NCI-H128 (cell line): ENCODE measurements around the gene SLC6A16.
"Not testable (repeated sequence)": the region's sequence is repeated elsewhere in the genome, so short reads cannot be mapped to it uniquely, and the experiment has no call there.

Source experiments
- DNase-seq: peaks from one replicate; lab custom pipeline; 2025; ENCODE audit not compliant: unreplicated experiment; lab: John Stamatoyannopoulos, UW

SLC6A16 gene

GRCh38 chr19:49331616-49332055 lies 6.6 kb upstream of the SLC6A16 start:
- DNase-seq, result no peak

DNA sequence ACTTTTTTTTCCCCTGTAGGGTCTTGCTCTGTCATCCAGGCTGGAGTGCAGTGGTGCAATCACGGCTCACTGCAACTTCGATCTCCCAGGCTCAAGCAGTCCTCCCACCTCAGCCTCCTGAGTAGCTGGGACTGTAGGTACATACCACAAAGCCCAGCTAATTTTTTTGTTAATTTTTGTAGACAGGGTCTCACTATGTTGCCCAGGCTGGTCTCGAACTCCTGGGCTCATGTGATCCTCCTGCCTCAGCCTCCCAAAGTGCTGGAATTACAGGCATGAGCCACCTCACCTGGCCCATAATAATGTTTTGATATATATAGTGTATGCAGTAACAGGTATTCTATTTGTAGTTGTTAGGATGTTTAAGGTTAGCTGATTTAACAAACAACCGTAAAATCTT lies 6.2 kb upstream of the SLC6A16 start:
- DNase-seq, result not testable (repeated sequence)

GRCh38 chr19:49328741-49329140 lies 3.8 kb upstream of the SLC6A16 start:
- DNase-seq, result no peak

- no peak for DNase-seq
Measured at GRCh38 chr19:49327878-49328544, 3.0 kb upstream of the SLC6A16 start.

GRCh38 chr19:49326165-49326704 lies 1.2 kb upstream of the SLC6A16 start:
- no peak for DNase-seq

DNA sequence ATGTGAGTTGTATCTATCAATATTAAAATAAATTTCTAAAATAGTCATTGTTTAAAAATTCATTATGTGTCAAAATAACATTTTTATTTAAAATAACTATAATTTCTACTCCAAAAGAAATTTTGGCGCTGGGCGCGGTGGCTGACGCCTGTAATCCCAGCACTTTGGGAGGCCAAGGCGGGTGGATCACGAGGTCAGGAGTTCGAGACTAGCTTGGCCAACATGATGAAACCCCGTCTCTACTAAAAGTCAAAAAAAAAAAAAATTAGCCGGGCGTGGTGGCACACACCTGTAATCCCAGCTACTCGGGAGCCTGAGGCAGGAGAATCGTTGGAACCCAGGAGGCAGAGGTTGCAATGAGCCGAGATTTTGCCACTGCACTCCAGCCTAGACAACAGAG lies 765 bp upstream of the SLC6A16 start:
- not testable (repeated sequence) for DNase-seq

DNA sequence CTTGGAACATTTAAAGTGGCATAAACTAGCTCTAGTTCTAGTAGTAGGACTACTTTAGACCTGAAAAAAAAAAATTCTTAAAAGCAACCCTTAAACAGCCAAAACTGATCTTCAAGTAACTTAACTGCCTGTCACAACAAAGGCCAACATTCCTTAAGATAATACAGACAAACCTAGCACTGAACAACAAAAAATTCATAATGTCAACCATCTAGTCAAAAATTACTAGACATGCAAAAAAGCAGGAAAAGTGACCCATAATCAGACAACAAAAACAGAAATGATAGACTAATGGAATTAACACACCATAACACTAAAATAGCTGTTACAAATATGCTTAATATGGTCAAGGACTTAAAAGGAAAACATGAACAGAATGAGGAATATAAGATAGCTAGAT lies 6.7 kb downstream of the SLC6A16 start:
- no peak for DNase-seq

DNA sequence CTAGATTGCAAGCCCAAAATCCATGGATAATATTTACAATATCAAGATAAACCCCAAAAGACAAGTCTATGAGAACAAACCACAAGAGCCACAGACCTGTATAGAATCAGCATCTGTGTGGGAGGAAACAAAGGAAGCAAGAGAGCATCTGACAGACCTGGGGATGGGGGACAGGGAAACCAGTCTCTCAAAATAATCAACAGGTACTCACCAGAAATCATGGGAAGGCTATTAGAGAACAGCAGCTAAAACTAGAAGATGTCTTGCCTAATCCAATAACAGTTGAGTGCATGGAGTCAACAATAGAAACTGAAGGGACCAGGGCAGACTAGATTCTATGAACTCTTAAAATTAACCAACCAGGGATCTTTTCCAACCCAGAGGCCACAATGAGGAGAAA lies 8.7 kb downstream of the SLC6A16 start:
- DNase-seq, result no peak

DNA sequence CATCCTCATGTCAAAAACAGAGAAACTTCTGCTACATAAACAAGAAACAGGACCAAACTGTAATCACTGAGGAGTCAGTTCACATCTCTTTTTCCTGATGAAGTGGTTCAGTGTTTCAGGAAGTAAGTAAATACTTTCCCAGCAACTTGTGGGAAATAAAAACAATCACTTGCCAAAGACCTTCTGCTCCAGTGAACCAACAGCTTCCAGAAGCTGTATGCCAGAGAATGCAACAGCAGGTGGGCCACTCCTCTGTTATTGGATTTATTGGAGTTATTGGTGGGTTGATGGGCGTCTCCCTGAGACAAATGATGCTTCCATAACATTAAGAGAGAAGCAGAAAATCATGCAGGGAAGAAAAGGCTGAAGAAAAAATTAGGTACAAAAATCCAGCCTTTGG lies 9.9 kb downstream of the SLC6A16 start:
- no peak for DNase-seq

DNA sequence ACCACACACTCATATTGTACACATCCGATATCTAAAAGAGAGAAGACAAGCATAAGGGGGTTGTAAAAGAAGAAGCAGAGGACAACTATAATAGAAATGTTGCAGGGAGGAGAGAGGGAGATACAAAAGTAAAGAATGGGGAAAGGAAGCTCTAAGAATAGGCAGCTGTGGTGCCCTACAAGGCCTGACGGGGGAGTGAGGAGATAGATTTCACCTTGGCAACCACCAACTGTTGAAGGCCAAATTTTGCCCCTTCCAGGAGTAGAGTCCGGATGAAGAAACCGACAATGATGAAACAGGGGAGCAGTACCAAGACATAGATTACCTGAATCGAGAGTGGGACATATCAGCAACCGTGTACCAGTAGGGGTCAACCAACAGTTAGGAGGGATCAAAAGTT lies 15.9 kb downstream of the SLC6A16 start:
- DNase-seq, result no peak

DNA sequence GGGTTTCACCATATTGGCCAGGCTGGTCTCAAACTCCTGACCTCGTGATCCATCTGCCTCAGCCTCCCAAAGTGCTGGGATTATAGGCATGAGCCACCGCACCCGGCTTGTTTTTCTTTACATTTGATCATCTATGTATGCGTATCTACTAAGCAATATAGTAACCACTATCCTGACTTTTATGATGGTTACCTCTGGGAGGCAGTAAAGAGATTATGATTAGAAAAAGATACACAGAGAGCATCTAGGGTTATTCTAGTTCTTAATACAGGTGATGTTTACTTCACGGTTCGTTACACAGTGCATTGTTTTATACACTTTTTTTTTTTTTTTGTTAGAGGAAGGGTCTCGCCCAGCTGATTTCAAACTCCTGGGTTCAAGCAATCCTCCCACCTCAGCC lies 18.3 kb downstream of the SLC6A16 start:
- not testable (repeated sequence) for DNase-seq

- no peak for DNase-seq
Measured at GRCh38 chr19:49301866-49302252, 23.1 kb downstream of the SLC6A16 start.

DNA sequence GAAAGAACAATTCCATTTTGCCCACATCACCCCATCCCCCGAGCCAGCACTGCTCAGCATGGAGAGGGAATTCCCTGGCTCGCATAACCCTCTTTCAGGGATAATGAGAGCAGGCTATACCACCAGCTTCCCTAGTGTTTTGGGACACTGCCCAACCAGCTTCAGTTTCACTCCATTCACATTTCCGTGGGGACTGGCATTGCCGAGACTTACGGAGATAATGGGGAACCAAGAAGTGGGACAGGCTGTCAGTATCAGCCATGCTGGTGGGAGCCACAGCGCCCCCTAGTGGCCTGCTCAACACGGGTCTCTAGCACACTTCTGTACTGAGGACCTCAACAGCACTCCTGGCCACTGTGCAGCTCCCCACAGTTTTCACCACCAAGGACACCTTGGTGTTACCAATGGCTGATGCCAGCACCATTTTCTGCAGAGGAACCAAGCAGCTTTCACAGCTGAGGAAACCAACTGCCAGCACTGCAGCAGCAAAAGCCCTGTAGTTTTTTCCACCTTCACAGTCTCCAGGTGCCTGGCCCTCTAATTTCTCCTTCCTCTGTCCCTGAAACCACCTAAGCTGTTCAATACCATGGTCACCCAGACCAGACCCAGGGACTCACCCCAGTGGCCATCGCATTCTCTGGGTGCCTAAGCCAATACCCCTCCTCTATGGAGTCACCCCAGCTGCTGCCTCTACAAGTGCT lies 23.7 kb downstream of the SLC6A16 start:
- DNase-seq, result no peak

GRCh38 chr19:49298653-49299052 lies 26.3 kb downstream of the SLC6A16 start:
- not testable (repeated sequence) for DNase-seq

GRCh38 chr19:49297403-49297802 lies 27.6 kb downstream of the SLC6A16 start:
- DNase-seq, result no peak

- DNase-seq, result no peak
Measured at GRCh38 chr19:49295208-49295880, 29.6 kb downstream of the SLC6A16 start.

GRCh38 chr19:49294401-49294800 lies 30.6 kb downstream of the SLC6A16 start:
- no peak for DNase-seq

DNA sequence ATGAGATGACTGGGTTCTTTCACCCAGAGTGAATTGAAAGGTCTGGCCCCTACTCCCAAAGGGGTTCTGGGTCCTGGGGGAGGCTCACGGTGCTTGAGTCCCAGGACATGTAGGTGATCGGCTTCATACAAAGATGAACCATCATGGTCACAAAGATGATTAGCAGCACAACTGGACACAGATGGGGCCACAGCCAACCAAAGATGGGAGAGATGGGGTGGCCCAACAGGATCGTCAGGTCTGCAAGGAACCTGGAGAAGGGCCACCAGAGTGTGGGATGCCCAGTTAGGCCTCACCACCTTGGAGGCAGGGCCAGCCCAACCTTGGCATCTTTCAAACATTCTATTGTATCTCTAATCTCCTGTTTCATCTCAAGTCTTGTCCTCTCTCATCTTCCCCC lies 34.5 kb downstream of the SLC6A16 start:
- no peak for DNase-seq

DNA sequence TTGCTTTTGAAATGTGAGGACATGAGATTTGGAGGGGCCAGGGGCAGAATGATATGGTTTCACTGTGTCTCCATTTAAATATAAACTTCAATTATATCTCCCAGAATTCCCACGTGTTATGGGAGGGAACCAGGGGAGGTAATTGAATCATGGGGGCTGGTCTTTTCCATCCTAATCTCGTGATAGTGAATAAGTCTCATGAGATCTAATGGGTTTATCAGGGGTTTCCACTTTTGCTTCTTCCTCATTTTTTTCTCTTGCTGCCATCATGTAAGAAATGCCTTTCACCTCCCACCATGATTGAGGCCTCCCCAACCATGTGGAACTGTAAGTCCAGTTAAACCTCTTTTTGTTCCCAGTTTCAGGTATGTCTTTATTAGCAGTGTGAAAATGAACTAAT lies 35.7 kb downstream of the SLC6A16 start:
- DNase-seq, result not testable (repeated sequence)

DNA sequence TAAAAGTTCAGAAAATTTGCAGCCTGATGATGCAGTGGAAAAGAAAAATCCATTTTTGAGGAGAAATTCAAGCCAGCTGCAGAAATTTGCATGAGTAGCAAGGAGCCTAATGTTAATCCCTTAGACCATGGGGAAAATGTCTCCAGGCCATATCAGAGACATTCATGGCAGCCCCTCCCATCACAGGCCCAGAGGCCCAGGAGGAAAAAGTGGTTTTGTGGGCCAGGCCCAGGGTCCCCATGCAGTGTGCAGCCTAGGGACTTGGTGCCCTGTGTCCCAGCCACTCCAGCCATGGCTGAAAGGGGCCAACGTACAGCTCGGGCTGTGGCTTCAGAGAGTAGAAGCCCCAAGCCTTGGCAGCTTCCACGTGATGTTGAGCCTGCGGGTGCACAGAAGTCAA lies 36.8 kb downstream of the SLC6A16 start:
- DNase-seq, result not testable (repeated sequence)

- no peak for DNase-seq
Measured at GRCh38 chr19:49287141-49287770, 37.7 kb downstream of the SLC6A16 start.
